Measurements from ENCODE around the gene RCCD1. TPM values are rescaled to one million over a fixed set of nuclear protein-coding genes. Genes with fewer than 3 reads are reported as not detected.

Gene RCCD1
- total and polyA plus RNA-seq, 9 of the 15 experiments (the other 6 are each of a cell fraction or from before 2014, with no cell fraction given) = 11.1 to 51.4 (median 24.7) TPM

- peak; percentile 91 for TF ChIP-seq HES1 (IDR thresholded peaks at IDR 0.05; ENCODE audit: low read depth)
- no peak for TF ChIP-seq HMG20A (CRISPR knock-in tag; conservative IDR thresholded peaks at IDR 0.05)
- TF ChIP-seq ZNF518B (CRISPR knock-in tag; IDR thresholded peaks at IDR 0.05) = no peak
- no peak; the same call in 1 of the 2 replicates for TF ChIP-seq MITF (IDR thresholded peaks at IDR 0.05)
- peak; percentile 40; the same call in 1 of the 2 replicates for TF ChIP-seq ZBTB26 (CRISPR knock-in tag; IDR thresholded peaks at IDR 0.05)
- TF ChIP-seq MCM3 (IDR thresholded peaks at IDR 0.05) = no peak
- TF ChIP-seq ZBTB11 (CRISPR knock-in tag; IDR thresholded peaks at IDR 0.05) = peak in 1 of 3 experiments; percentile 88; a peak in 2 of 6 replicates
- TF ChIP-seq MAX (CRISPR knock-in tag; IDR thresholded peaks at IDR 0.05) = peak; percentile 88
- TF ChIP-seq ZNF274 (IDR thresholded peaks at IDR 0.05; ENCODE audit: borderline replicate concordance, low read depth, low read length) = no peak; the same call in 1 of the 2 replicates
- peak; percentile 99 for TF ChIP-seq EP400 (IDR thresholded peaks at IDR 0.05)
- TF ChIP-seq ZNF639 (CRISPR knock-in tag; conservative IDR thresholded peaks at IDR 0.05 in 1 of 2, IDR thresholded peaks at IDR 0.05 in 1 of 2) = peak in 1 of 2 experiments; percentile 77; a peak in 2 of 4 replicates
Observed at GRCh38 chr15:90954712-90955623, at the start of gene RCCD1 (continued).

Measured in K562 (cell line).